GM12874 (cell line): ENCODE results near the gene OVCH2.

ENCODE experiments used
- TF ChIP-seq, protein P1 (sequence below): IDR thresholded peaks from 2 replicates; pipeline ENCODE4 v1.5.1; 2011; ENCODE audit warnings: low read depth, mild to moderate bottlenecking, control low read depth, low read length, moderate library complexity; ENCODE audit not compliant: insufficient read depth

OVCH2 gene

DNA sequence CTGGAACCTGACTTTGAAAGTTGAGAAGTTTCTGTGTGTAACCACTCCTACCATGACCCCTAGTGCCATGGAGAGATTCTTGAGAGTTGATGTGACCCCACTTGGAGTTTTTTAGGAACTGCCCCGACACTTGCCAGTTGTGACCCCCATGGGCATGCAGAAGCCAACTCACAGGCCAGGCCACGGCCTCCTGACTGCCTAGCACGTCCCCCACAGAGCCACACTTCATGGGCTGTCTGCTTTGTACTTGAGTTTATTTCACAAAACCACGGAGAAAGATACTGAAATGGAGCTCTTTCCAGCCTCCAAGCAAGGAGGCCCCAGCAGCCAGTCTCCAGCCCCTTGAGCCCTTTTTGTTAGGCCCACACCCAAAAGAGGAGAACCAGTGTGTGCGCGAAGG is 41.4 kb downstream of the OVCH2 start:
- TF ChIP-seq, protein P1, sequence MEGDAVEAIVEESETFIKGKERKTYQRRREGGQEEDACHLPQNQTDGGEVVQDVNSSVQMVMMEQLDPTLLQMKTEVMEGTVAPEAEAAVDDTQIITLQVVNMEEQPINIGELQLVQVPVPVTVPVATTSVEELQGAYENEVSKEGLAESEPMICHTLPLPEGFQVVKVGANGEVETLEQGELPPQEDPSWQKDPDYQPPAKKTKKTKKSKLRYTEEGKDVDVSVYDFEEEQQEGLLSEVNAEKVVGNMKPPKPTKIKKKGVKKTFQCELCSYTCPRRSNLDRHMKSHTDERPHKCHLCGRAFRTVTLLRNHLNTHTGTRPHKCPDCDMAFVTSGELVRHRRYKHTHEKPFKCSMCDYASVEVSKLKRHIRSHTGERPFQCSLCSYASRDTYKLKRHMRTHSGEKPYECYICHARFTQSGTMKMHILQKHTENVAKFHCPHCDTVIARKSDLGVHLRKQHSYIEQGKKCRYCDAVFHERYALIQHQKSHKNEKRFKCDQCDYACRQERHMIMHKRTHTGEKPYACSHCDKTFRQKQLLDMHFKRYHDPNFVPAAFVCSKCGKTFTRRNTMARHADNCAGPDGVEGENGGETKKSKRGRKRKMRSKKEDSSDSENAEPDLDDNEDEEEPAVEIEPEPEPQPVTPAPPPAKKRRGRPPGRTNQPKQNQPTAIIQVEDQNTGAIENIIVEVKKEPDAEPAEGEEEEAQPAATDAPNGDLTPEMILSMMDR: no peak

DNA sequence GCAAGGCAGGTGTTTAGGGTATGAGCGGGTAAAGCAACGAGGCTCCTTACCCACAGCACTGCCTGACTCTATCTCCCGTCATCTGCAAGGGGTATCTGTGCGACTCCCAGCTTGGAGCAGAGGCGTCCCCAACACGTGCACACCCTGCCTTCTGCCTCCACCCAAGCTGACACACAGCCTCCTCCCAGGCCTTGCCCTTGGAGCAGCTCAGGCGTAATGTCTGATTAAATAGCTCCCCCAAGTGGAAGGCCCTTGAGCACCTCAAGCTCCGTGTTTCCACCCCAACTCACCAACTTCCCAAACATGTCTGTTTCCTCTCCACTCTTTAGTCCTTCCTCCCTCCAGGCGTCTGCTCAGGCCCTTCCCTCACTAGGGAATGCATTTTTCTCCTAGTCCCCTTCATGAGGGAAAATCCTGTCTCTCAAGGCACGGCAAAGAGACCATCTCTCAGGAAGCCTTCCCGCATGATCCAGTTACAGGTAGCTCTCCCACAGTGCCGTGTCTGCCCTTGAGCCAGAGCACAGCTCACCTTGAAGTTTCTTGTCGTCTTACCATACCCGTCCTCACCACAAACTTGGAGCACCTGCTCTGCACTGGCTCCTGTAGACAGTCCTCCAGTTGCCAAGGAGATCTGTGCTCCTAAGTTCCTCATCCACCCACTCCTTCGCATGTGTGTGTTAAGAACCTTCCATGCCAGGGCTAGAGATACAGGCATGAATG is 48.8 kb downstream of the OVCH2 start:
- TF ChIP-seq, protein P1: peak; percentile 20; the same call in 1 of the 2 replicates

DNA sequence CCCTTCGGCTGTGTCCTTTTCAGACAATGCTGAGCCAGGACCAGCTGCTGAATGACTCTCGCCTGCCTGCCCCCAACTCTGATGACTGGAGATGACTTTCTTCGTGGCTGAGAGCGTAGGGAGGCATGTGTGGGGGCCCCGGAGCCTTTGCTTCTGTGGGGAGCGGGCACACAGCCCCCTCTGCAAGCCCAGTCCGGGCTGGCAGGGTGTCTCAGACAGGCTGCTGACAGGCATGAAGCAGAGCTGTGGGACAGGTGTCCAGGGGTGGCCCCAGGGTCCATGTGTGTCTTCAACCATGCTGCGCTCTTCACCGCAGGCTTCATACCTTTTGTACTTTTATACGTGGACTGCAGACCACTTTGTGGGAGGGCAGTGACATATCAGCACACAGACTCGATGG is 49.6 kb downstream of the OVCH2 start:
- TF ChIP-seq, protein P1: no peak

DNA sequence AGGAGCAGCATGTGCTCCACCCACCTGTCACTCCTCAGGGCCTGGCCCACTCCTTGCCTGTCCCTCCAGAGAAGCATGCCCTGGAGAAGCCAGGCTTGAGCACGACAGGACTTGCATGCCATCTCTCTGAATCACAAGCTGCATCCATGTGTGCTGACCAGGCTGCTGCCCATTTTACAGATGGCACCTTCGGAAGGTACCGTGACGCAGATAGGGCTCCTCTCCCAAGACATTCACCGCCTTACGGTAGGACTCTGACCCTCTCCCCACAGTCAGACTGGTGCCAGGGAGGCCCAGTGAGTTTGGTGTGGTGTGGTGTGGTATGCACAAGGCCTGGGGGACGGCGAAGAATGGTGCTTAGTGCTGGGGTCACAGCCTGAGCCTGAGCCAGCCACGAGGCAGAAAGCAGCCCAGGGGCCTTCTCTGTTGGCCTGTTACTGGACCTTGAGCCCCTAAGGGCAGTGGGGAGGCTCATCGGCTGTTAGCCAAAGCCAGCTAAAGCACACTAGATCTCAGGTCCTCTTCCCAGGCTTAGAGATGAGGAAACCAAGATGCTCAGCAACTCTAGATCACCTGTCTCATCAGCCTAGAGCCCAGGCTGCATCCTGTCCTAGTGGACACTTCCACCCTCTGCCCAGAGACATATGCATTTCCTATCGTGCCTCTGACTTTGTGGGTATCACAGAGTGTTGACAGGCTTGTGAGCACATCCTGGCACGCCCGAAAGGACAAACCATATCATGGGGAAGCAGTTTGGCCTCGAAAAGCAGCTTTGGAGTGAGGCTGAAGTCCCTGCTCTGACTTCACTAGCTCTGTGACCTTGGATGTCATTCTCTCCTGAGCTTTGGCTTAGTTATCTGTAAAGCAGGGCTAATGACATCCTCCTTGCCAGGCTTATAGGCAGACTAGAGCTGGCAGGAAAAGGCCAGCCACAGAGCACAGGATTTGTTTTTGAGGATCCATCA is 50.7 kb downstream of the OVCH2 start:
- TF ChIP-seq, protein P1: no peak

DNA sequence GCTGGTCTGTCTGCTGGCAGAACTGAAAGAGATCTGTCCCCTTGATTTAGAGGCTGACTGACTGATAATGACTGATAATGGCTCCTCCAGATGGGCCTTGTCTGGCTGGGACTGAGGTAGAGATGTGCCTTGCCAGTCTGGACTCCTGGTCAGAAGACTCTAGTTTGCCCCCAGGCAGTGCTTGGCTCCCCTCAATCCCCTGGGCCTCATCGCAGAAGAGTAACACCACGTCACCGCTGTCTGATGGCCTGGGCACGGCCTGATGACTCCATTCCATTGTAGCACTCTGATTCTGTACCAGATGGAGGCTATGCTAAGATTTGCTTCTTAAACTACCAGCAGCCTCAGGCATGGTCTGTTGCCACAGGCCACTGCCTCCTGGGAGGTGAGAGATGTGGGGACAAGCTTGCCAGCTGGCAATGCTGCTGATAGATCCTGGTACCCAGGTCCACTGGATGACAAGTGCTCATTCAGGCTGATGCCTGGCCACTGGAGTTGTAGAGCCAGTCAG is 52.0 kb downstream of the OVCH2 start:
- TF ChIP-seq, protein P1: no peak

DNA sequence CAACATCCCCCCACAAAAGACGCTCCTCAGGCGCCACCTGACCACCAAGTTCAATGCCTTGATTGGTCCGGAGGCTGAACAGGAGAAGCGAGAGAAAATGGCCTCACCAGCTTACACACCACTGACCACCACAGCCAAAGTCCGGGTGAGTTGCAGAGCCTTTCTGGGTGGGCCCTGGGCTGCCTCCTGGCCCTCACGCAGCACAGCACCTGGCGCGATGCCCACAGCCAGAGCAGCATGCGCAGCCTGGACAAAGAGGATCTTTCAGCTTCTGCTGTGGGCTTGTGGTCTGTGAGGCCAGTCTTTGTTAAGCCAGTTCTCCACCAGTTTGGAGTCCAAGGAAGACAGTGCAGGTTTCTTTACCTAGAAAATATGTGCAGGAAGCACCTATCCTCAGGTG is 54.6 kb downstream of the OVCH2 start:
- TF ChIP-seq, protein P1: no peak

DNA sequence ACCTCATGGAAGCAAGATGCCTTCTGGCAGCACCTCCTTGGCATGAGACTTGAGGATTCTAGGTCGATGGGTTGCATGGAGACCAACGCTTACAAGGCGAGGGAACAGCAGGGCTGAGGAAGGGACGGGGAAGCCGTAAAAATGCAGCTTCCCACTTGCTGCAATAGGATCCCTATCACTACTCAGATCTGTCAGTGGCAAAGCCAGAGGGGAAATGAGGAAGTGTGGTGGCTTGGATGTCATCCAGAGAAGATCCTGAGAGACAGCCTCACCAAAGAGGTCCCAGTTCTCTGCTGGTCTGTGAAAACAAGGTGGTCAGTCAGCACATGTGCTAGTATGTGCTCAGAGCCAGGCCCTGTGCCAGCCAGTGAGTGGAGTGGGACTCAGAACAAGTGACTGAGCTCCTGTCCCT is 55.1 kb downstream of the OVCH2 start:
- TF ChIP-seq, protein P1: no peak
